Psoas muscle (tissue), 8 donors: Measurements from ENCODE around the gene R3HDM1. TPM values are rescaled to one million over a fixed set of nuclear protein-coding genes. Genes with fewer than 3 reads are reported as not detected.

Experiments
- ATAC-seq, 4 donors: fragments of 200-7000 bp; cut with Tn5 transposase; one replicate each; pipeline ENCODE4 v1.9.1; 2020; ENCODE audit warnings: moderate library complexity in 3 of 4, mild to moderate bottlenecking in 2 of 4
- DNase-seq, 2 donors: peaks; one replicate each; pipeline ENCODE4 v3.0.0-alpha.2; 2020
- H3K27ac ChIP-seq: fragments of 200-600 bp; one replicate; pipeline ENCODE4 v1.8.0; 2022
- H3K27me3 ChIP-seq, 3 donors: fragments of 200-600 bp in 1 of 3; one replicate each; pipeline versions ENCODE4 v1.6.1 to v1.8.0; 2013 to 2022; ENCODE audit warnings: low read length in 2 of 3, mild to moderate bottlenecking in 2 of 3, moderate library complexity in 1 of 3; ENCODE audit not compliant: insufficient read depth in 3 of 3
- H3K36me3 ChIP-seq, 2 donors: fragments of 200-600 bp in 1 of 2; one replicate each; pipeline versions ENCODE4 v1.6.1 to v1.8.0; 2013 to 2022; ENCODE audit warnings: low read depth in 1 of 2, mild to moderate bottlenecking in 1 of 2, moderate library complexity in 1 of 2; ENCODE audit not compliant: insufficient read depth in 1 of 2
- H3K4me1 ChIP-seq: fragments of 200-600 bp; one replicate; pipeline ENCODE4 v1.8.0; 2022
- H3K4me3 ChIP-seq: fragments of 200-600 bp; one replicate; pipeline ENCODE4 v1.8.0; 2022; ENCODE audit warnings: mild to moderate bottlenecking
- H3K9me3 ChIP-seq: fragments of 200-600 bp; one replicate; pipeline ENCODE4 v1.8.0; 2022
- CTCF ChIP-seq: fragments of 200-600 bp; IDR thresholded peaks from one replicate; pipeline ENCODE4 v1.8.0; 2022; ENCODE audit warnings: antibody characterized with exemption
- WGBS, 3 donors: extraction: QIAGEN DNeasy Blood & Tissue Kit; methylation state at CpG; one replicate each; pipeline versions ENCODE4 v1.1.6 to v1.1.7; 2013; 5-methylcytosine and 5-hydroxymethylcytosine counted together
- intact Hi-C, 2 donors: fragments of 100-400 bp; cut with DNase I; formaldehyde crosslinking; loops; one replicate each; pipeline versions ENCODE4 v1.11.0 to v1.14.2; 2022
- polyA plus RNA-seq, 3 donors: library from polyadenylated mRNA; stranded (reverse); fragments of 200-250 nt; gene quantifications; one replicate each; pipeline ENCODE4 v1.2.3, GENCODE V29; 2013
- total RNA-seq, 4 donors: library from RNA; stranded (reverse); fragmentation: NEBNext Ultra II Directional in 2 of 4; extraction: Animal tissue kit (Norgen Biotek cat#: 25700) in 2 of 4; gene quantifications; one replicate each; pipeline versions ENCODE4 v1.2.1 to v1.2.4, GENCODE V29; 2021 to 2023
- donor health status: healthy with polysubstance abuse.
- donor health status: DM: no; HTN: no; CAD: no; lungs with moderate emphysema.
- donor health status: Bipolar disorder and iron deficiency.
- donor health status: healthy.
- donor health status: DM: yes; HTN: yes; CAD: no.
- donor health status: DM: no; HTN: no; CAD: no.
- donor health status: DM: no; HTN: no; CAD: no.
- donor health status: DM: yes; HTN: yes; CAD: no.

Gene R3HDM1
- total and polyA plus RNA-seq, 7 donors: 4.6 to 25.3 (median 20.1) TPM

DNA sequence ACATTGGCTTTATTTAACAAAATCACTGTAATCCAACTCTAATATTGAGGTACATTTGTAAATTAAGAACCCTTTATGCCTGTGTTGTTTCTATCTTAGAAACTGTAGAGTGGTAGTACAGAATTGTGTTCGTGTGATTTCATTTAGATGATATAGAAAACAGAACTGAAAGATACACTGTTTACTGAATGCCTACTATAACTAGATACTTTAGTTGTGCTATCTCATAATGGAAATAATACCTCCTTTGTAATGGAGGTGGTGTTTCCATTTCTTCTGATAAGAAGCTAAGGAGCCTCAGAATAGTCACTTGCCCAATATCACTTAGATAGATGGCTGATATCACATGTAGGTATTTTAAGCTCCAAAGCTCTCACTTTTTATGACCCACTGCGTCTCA, 147.8 kb downstream of the R3HDM1 start:
- DNase-seq (no peak), ATAC-seq (no peak)
- Histone ChIP-seq H3K4me1 (no peaks in the 10 kb centered on the region), H3K36me3 (peaks cover 0 to 59% of the 10 kb centered on the region in 2 donors), H3K27me3 (no peaks in the 10 kb centered on the region), H3K9me3 (no peaks in the 10 kb centered on the region), H3K4me3 (no peak overlapping the region), H3K27ac (no peak overlapping the region)
- WGBS, 3 donors: 92 to 94% (median 94%) methylated on average over 2 of the region's 2 CpGs
- TF ChIP-seq CTCF: no peak
- intact Hi-C loops: no loop called here

- H3K9me3 ChIP-seq: no peaks in the 10 kb centered on the region
- no peak overlapping the region for H3K27ac ChIP-seq
- intact Hi-C loops: no loop called here
- ATAC-seq: no peak
- no peaks in the 10 kb centered on the region for H3K27me3 ChIP-seq
- no peak for TF ChIP-seq CTCF
- 95 to 97% (median 96%) methylated on average over 1 of the region's 1 CpG for WGBS, 3 donors
- no peaks in the 10 kb centered on the region for H3K4me1 ChIP-seq
- peaks cover 3 to 41% of the 10 kb centered on the region in 2 donors for H3K36me3 ChIP-seq
- DNase-seq: no peak
- no peak overlapping the region for H3K4me3 ChIP-seq
Observed at GRCh38 chr2:135685361-135685760, 154.1 kb downstream of the R3HDM1 start.

DNA sequence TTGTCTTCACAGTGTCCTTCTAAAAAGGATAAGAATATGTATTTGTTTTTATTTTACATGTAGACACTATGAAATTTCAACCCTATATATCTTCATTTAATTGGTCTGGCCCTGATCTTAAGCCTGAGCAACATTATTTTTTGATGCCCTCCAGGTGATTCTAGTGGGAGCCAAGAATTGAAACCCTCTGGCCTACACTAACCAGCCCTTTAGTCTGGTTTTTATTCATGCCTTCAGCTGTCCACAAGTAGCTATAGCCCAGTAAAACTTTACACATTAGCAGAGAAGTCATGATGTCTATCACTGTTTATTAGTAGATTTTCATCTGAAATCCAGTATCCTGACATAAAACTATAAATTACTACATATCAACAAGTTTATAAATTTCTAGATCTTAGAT, 157.7 kb downstream of the R3HDM1 start:
- peaks cover 3 to 26% of the 10 kb centered on the region in 2 donors for H3K36me3 ChIP-seq
- H3K4me3 ChIP-seq: no peak overlapping the region
- no peaks in the 10 kb centered on the region for H3K27me3 ChIP-seq
- no peak overlapping the region for H3K27ac ChIP-seq
- no peaks in the 10 kb centered on the region for H3K9me3 ChIP-seq
- H3K4me1 ChIP-seq: no peaks in the 10 kb centered on the region
- no peak for TF ChIP-seq CTCF
- DNase-seq (no peak), ATAC-seq (no peak)
- intact Hi-C loops: no loop called here

- DNase-seq: no peak
- H3K4me3 ChIP-seq: no peak overlapping the region
- no peak for ATAC-seq
- H3K36me3 ChIP-seq: peaks cover 3 to 19% of the 10 kb centered on the region in 2 donors
- H3K9me3 ChIP-seq: no peaks in the 10 kb centered on the region
- no peaks in the 10 kb centered on the region for H3K4me1 ChIP-seq
- TF ChIP-seq CTCF: no peak
- WGBS, 3 donors: 82 to 85% (median 83%) methylated on average over 3 of the region's 3 CpGs
- no peak overlapping the region for H3K27ac ChIP-seq
- intact Hi-C loops: no loop called here
- no peaks in the 10 kb centered on the region for H3K27me3 ChIP-seq
Observed at GRCh38 chr2:135689679-135690078, 158.4 kb downstream of the R3HDM1 start.

DNA sequence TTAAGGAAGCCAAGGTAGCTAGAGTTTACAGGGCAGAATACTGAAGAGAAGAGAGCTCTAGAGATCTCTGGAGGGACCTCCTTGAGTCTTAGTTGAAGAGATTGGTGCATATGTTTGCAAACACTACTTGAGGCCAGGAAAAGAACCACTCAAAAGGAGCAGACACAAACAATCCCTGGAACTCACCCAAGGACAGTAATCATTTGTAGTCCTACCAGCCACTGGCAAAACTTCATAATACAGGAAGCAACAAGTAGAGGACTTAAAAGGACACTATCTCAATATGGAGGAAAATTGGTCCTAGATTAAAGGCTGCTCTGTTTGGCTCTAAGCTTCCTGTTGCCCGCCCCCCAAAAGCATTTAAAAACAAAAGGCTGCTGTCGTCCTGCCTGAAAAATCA, 163.4 kb downstream of the R3HDM1 start:
- TF ChIP-seq CTCF: no peak
- ATAC-seq: no peak
- Histone ChIP-seq H3K27me3 (no peaks in the 10 kb centered on the region), H3K4me1 (no peaks in the 10 kb centered on the region), H3K36me3 (peaks cover 0 to 7% of the 10 kb centered on the region in 2 donors), H3K9me3 (no peaks in the 10 kb centered on the region), H3K27ac (no peak overlapping the region), H3K4me3 (no peak overlapping the region)
- 68 to 82% (median 79%) methylated on average over 2 of the region's 2 CpGs for whole genome bisulfite sequencing, 3 donors
- DNase-seq: no peak
- intact Hi-C loops: no loop called here
